ENCODE data around the gene DNMT3B.

DNA sequence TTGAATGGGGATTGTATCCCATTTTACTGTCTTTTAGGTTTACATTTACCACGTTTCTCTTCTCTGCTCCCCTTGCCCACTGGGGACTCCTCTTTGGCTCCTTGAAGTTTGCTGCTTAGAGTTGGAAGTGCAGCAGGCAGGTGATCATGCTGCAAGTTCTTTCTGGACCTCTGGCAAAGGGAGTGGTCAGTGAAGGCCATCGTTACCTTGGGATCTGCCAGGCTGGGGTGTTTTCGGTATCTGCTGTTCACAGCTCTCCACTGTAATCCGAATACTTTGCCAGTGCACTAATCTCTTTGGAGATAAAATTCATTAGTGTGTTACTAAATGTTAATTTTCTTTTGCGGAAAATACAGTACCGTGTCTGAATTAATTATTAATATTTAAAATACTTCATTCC is 87.4 kb downstream of the DNMT3B start:
- TF ChIP-seq CTCF (IDR thresholded peaks at IDR 0.05), result no peak
- TF ChIP-seq REST (IDR thresholded peaks at IDR 0.05; ENCODE audit: insufficient read depth in 1 of 2, low read depth in 2 of 2, low read length in 1 of 2), result no peak
- no peak for TF ChIP-seq POLR2AphosphoS5 (IDR thresholded peaks at IDR 0.05; ENCODE audit: low read depth, low read length)
- no peak for TF ChIP-seq TCF7L2 (IDR thresholded peaks at IDR 0.05; ENCODE audit: low read depth, low read length)
- TF ChIP-seq SIN3A (IDR thresholded peaks at IDR 0.05; ENCODE audit: borderline replicate concordance, insufficient read depth, low read depth, low read length), result no peak
